ENCODE measurements around the gene BARX2. TPM values are rescaled to one million over a fixed set of nuclear protein-coding genes. Genes with fewer than 3 reads are reported as not detected.
A peak's percentile ranks its signal among the peaks of the same experiment; 100 is the strongest.
"Not testable (repeated sequence)": the region's sequence is repeated elsewhere in the genome, so short reads cannot be mapped to it uniquely, and the experiment has no call there.

The BARX2 gene, protein sequence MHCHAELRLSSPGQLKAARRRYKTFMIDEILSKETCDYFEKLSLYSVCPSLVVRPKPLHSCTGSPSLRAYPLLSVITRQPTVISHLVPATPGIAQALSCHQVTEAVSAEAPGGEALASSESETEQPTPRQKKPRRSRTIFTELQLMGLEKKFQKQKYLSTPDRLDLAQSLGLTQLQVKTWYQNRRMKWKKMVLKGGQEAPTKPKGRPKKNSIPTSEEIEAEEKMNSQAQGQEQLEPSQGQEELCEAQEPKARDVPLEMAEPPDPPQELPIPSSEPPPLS
- total RNA-seq = 1 to 10 TPM in 1 of 2 donors, under 1 TPM in 1; 0.10 to 1.2 TPM
- under 1 TPM; 0.39 to 0.76 TPM for polyA plus RNA-seq (ENCODE audit: insufficient read length in 2 of 2)
- long read RNA-seq, donor 1, partial matches to known transcripts = 0 of 1 reads
- long read RNA-seq, donor 1, other reads (novel, unspliced or antisense) = 0 of 1 reads
- long read RNA-seq, donor 2, partial matches to known transcripts = 0 of 3 reads
- long read RNA-seq, donor 2, other reads (novel, unspliced or antisense) = 0 of 3 reads
- long read RNA-seq, donor 3, partial matches to known transcripts = 0 of 1 reads
- long read RNA-seq, donor 3, other reads (novel, unspliced or antisense) = 0 of 1 reads
- long read RNA-seq, donor 4 = 0 reads

DNA sequence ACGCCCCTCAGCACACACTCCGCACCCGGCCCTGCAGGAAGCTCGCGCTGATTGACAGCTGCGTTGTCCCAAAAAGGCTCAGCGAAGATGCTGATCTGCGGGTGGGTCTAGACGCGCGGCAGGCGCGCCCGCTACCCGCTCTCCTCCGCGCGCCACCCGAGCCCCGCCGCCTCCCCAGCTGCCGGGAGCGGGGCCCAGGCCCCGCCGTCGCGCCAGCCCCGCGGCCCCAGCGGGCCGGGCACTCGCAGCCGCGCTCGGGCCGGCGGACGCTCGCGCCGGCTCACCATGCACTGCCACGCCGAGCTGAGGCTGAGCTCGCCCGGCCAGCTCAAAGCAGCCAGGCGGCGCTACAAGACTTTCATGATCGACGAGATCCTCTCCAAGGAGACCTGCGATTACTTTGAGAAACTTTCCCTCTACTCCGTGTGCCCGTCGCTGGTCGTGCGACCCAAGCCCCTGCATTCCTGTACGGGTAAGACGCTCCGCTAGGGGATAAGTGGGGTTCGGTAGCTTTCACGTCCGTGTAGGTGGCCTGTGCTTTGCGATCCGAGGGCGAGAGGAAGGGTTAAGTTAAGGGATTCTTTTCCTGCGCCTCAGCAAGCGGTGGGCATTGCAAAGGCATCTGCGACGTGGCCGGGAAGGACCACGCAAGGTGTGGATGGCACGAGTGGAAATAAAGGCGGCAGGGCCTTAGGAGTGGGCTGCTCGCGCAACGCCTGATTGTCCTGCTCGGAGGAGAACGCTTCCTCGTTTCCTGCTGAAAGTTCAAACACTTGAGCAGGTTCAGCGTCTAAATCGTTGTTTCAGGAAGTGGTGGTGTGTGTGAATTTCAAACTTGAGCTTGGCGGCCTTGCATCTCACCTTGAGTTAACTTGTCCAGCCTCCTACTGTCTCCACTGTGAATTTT, at the start of gene BARX2:
Gene BARX2 (plus strand): TSS at position 98 of the 907 bp plus-strand sequence. CDS start 188 bp downstream, at position 286.
- H3K4me1 ChIP-seq (ENCODE audit: control insufficient read depth, insufficient read depth, low read length) = peaks cover 38% of the 10 kb centered on the region
- no peaks in the 10 kb centered on the region for H3K9me3 ChIP-seq (ENCODE audit: control insufficient read depth, insufficient read depth, low read length)
- no peak within 1 kb of the TSS for H3K27ac ChIP-seq (ENCODE audit: low read depth, low read length)
- peak within 1 kb of the TSS; percentile 31 for H3K4me3 ChIP-seq (ENCODE audit: low read depth, low read length)
- H3K27me3 ChIP-seq (ENCODE audit: control insufficient read depth, insufficient read depth, low read length) = peaks cover 76% of the 10 kb centered on the region
- peak in 5 of 6 donors; percentile 38 to 89 (median 57) for DNase-seq (ENCODE audit: low read depth in 4 of 6, low spot score in 6 of 6)
- no peaks in the 10 kb centered on the region for H3K36me3 ChIP-seq (ENCODE audit: control insufficient read depth, insufficient read depth, low read length)
- whole genome bisulfite sequencing (ENCODE audit: insufficient coverage) = under 1% methylated on average over 78 of the region's 81 CpGs

DNA sequence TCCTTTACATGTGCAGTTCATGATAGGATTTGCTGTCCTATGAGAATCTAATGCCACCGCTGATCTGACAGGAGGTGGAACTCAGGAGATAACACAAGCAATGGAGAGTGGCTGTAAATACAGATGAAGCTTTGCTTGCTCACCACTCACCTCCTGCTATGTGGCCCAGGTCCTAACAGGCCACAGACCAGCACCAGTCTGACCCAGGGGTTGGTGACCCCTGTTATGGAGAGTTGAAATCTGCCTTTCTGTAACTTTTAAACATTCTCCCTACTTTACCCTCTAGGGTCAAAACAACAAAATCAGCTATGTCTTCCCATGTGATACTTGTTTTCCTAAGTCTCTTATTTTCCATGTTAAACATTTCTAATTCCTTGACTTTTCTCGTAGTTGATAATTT, 48.7 kb upstream of the BARX2 start:
- H3K4me1 ChIP-seq (ENCODE audit: control insufficient read depth, insufficient read depth, low read length) = peaks cover 11% of the 10 kb centered on the region
- H3K27me3 ChIP-seq (ENCODE audit: control insufficient read depth, insufficient read depth, low read length) = no peaks in the 10 kb centered on the region
- DNase-seq (ENCODE audit: low read depth in 4 of 6, low spot score in 6 of 6) = no peak
- H3K4me3 ChIP-seq (ENCODE audit: low read depth, low read length) = no peak overlapping the region
- 100% methylated on average over 1 of the region's 2 CpGs for WGBS (ENCODE audit: insufficient coverage)
- H3K27ac ChIP-seq (ENCODE audit: low read depth, low read length) = no peak overlapping the region
- H3K36me3 ChIP-seq (ENCODE audit: control insufficient read depth, insufficient read depth, low read length) = no peaks in the 10 kb centered on the region
- no peaks in the 10 kb centered on the region for H3K9me3 ChIP-seq (ENCODE audit: control insufficient read depth, insufficient read depth, low read length)

DNA sequence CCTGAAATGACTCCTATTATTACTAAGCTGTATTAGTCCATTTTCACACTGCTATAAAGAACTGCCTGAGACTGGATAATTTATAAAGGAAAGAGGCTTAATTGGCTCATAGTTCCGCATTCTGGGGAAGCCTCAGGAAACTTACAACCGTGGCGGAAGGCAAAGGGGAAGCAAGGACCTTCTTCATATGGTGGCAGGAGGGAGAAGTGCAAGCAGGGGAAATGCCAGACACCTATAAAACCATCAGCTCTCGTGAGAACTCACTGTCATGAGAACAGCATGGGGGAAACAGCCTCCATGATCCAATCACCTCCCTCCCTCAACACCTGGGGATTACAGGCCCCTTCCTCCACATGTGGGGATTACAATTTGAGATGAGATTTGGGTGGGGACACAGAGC, 47.9 kb upstream of the BARX2 start:
- not testable (repeated sequence) for DNase-seq (ENCODE audit: low read depth in 4 of 6, low spot score in 6 of 6); H3K9me3 ChIP-seq (ENCODE audit: control insufficient read depth, insufficient read depth, low read length); H3K4me3 ChIP-seq (ENCODE audit: low read depth, low read length); H3K27ac ChIP-seq (ENCODE audit: low read depth, low read length); H3K27me3 ChIP-seq (ENCODE audit: control insufficient read depth, insufficient read depth, low read length); H3K36me3 ChIP-seq (ENCODE audit: control insufficient read depth, insufficient read depth, low read length)
- no CpG with 5 or more reads among the region's 4 CpGs for WGBS (ENCODE audit: insufficient coverage)
- H3K4me1 ChIP-seq (ENCODE audit: control insufficient read depth, insufficient read depth, low read length) = peaks cover 11% of the 10 kb centered on the region

DNA sequence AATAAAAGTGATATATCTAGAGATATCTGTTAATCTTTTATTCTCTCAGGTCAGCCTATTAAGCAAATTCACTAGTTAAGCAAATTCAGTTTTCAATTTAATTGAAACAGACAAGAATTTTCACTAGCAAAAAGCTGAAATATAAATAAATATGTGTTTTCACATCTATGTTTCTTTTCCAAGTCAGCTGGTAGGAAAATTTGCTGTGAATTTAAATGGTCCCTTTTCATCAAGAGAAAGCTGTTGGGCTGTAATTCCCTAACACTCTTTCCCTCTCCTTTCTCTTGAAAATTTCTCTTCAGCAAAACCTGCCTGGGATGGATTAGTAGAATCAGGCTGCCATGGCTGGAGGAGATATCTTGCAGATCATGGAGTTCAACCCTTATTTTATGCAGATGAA, 46.9 kb upstream of the BARX2 start:
- peak in 1 of 6 donors; percentile 51 for DNase-seq (ENCODE audit: low read depth in 4 of 6, low spot score in 6 of 6)
- Histone ChIP-seq H3K9me3 (ENCODE audit: control insufficient read depth, insufficient read depth, low read length) (no peaks in the 10 kb centered on the region), H3K36me3 (ENCODE audit: control insufficient read depth, insufficient read depth, low read length) (no peaks in the 10 kb centered on the region), H3K27ac (ENCODE audit: low read depth, low read length) (no peak overlapping the region), H3K4me3 (ENCODE audit: low read depth, low read length) (no peak overlapping the region), H3K4me1 (ENCODE audit: control insufficient read depth, insufficient read depth, low read length) (peaks cover 7% of the 10 kb centered on the region), H3K27me3 (ENCODE audit: control insufficient read depth, insufficient read depth, low read length) (no peaks in the 10 kb centered on the region)

DNA sequence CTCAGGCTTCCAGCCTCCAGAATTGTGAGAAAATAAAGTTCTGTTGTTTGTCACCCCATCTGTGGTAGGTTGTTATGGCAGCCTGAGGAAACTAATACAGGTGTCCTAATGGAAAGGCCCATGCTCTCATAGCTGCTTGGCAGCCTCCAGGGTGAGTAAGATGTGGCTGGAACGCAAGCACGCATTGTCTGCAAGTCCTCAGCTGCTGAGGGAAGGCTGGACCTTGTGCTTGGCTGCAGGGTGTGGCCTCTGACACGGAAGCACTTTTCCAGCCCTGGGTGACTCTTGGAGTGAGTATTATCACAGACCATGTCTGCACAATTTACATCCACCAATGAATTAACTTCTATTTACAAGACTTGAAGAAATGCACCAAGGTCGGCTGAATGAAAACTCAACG, 44.4 kb upstream of the BARX2 start:
- H3K36me3 ChIP-seq (ENCODE audit: control insufficient read depth, insufficient read depth, low read length) = no peaks in the 10 kb centered on the region
- H3K4me1 ChIP-seq (ENCODE audit: control insufficient read depth, insufficient read depth, low read length) = no peaks in the 10 kb centered on the region
- 84% methylated on average over 3 of the region's 5 CpGs for WGBS (ENCODE audit: insufficient coverage)
- H3K27ac ChIP-seq (ENCODE audit: low read depth, low read length) = no peak overlapping the region
- no peak for DNase-seq (ENCODE audit: low read depth in 4 of 6, low spot score in 6 of 6)
- no peaks in the 10 kb centered on the region for H3K9me3 ChIP-seq (ENCODE audit: control insufficient read depth, insufficient read depth, low read length)
- no peak overlapping the region for H3K4me3 ChIP-seq (ENCODE audit: low read depth, low read length)
- no peaks in the 10 kb centered on the region for H3K27me3 ChIP-seq (ENCODE audit: control insufficient read depth, insufficient read depth, low read length)

DNA sequence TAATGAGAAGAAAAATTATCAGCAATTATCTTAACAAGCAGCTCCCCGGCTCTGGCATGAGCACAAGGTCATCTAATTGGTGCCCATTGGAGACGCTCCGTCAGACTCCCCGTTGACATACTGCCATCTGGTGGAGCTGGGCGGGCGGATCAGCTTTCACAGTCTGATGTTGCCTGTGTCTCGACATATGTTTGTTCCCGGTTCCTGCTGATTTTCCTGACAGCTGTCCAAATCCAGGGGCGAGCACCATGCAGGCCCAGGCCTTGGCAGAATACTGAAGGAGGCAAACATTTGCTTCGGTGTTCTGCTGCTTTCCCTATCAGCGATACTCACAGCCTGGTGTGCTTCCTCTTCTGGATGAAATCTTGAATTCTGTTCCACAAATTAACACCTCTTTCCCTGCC, 43.8 kb upstream of the BARX2 start:
- H3K4me3 ChIP-seq (ENCODE audit: low read depth, low read length) = no peak overlapping the region
- H3K4me1 ChIP-seq (ENCODE audit: control insufficient read depth, insufficient read depth, low read length) = no peaks in the 10 kb centered on the region
- no peaks in the 10 kb centered on the region for H3K27me3 ChIP-seq (ENCODE audit: control insufficient read depth, insufficient read depth, low read length)
- no peaks in the 10 kb centered on the region for H3K9me3 ChIP-seq (ENCODE audit: control insufficient read depth, insufficient read depth, low read length)
- peak in 5 of 6 donors; percentile 69 to 95 (median 75) for DNase-seq (ENCODE audit: low read depth in 4 of 6, low spot score in 6 of 6)
- H3K36me3 ChIP-seq (ENCODE audit: control insufficient read depth, insufficient read depth, low read length) = no peaks in the 10 kb centered on the region
- no peak overlapping the region for H3K27ac ChIP-seq (ENCODE audit: low read depth, low read length)
- WGBS (ENCODE audit: insufficient coverage) = 3% methylated on average over 11 of the region's 11 CpGs

DNA sequence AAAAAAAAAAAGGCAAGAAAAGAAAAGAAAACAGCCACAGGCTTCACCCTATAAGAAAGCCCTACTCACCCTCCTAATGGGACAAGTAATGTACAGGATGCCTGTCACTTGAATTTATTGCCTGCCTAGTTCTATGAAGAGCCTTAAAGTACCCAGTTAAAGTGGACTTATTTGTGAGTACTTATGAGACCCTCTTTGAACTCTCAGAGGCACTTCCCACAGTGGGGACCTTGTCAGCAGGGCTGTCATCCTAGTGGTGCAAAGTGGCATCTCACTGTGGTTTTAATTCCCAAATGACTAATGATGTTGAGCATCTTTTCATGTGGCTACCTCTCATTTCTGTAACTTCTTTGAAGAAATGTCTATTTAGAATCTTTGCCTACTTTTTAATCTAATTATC, 41.8 kb upstream of the BARX2 start:
- H3K36me3 ChIP-seq (ENCODE audit: control insufficient read depth, insufficient read depth, low read length) = no peaks in the 10 kb centered on the region
- H3K4me3 ChIP-seq (ENCODE audit: low read depth, low read length) = no peak overlapping the region
- H3K9me3 ChIP-seq (ENCODE audit: control insufficient read depth, insufficient read depth, low read length) = no peaks in the 10 kb centered on the region
- H3K4me1 ChIP-seq (ENCODE audit: control insufficient read depth, insufficient read depth, low read length) = no peaks in the 10 kb centered on the region
- H3K27ac ChIP-seq (ENCODE audit: low read depth, low read length) = no peak overlapping the region
- H3K27me3 ChIP-seq (ENCODE audit: control insufficient read depth, insufficient read depth, low read length) = no peaks in the 10 kb centered on the region
- DNase-seq (ENCODE audit: low read depth in 4 of 6, low spot score in 6 of 6) = no peak

DNA sequence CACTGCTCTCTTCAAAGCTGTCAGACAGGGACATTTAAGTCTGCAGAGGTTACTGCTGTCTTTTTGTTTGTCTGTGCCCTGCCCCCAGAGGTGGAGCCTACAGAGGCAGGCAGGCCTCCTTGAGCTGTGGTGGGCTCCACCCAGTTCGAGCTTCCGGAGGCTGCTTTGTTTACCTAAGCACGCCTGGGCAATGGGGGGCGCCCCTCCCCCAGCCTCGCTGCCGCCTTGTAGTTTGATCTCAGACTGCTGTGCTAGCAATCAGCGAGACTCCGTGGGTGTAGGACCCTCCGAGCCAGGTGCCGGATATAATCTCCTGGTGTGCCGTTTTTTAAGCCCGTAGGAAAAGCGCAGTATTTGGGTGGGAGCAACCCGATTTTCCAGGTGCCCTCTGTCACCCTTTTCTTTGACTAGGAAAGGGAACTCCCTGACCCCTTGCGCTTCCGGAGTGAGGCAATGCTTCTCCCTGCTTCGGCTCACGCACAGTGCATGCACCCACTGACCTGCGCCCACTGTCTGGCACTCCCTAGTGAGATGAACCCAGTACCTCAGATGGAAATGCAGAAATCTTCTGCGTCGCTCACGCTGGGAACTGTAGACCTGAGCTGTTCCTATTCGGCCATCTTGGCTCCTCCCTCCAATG, 31.2 kb upstream of the BARX2 start:
- H3K4me3 ChIP-seq (ENCODE audit: low read depth, low read length); H3K36me3 ChIP-seq (ENCODE audit: control insufficient read depth, insufficient read depth, low read length): not testable (repeated sequence)
- WGBS (ENCODE audit: insufficient coverage) = 92% methylated on average over 22 of the region's 23 CpGs

DNA sequence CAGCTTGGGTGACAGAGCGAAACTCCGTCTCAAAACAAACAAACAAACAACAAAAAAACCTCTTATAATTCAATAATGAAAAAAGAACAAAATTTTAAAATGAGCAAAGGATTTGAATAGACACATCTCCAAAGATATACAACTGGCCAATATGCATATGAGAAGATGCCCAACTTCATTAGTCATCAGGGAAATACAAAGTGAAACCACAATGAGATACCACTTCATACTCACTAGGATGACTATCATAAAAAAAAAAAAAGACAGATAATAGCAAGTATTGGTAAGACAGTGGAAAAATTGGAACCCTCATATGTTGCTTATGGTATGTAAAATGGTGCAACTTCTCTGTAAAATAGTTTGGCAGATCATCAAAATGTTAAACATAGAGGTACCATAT, 28.7 kb upstream of the BARX2 start:
- no peak for DNase-seq (ENCODE audit: low read depth in 4 of 6, low spot score in 6 of 6)
- Histone ChIP-seq H3K27ac (ENCODE audit: low read depth, low read length) (no peak overlapping the region), H3K9me3 (ENCODE audit: control insufficient read depth, insufficient read depth, low read length) (no peaks in the 10 kb centered on the region), H3K4me1 (ENCODE audit: control insufficient read depth, insufficient read depth, low read length) (no peaks in the 10 kb centered on the region), H3K27me3 (ENCODE audit: control insufficient read depth, insufficient read depth, low read length) (no peaks in the 10 kb centered on the region), H3K36me3 (ENCODE audit: control insufficient read depth, insufficient read depth, low read length) (no peaks in the 10 kb centered on the region), H3K4me3 (ENCODE audit: low read depth, low read length) (no peak overlapping the region)
- no CpG with 5 or more reads among the region's 2 CpGs for WGBS (ENCODE audit: insufficient coverage)

More for the DNA sequence above, 31.2 kb upstream of the BARX2 start:
- H3K27ac ChIP-seq (ENCODE audit: low read depth, low read length); H3K4me1 ChIP-seq (ENCODE audit: control insufficient read depth, insufficient read depth, low read length); H3K27me3 ChIP-seq (ENCODE audit: control insufficient read depth, insufficient read depth, low read length); H3K9me3 ChIP-seq (ENCODE audit: control insufficient read depth, insufficient read depth, low read length); DNase-seq (ENCODE audit: low read depth in 4 of 6, low spot score in 6 of 6): not testable (repeated sequence)

All from spinal cord (tissue), 10 donors.